ENCODE measurements around the gene NAPA.

NAPA gene

GRCh38 chr19:47483800-47484690, 30.8 kb downstream of the NAPA start, which contains the start of gene KPTN:
Gene KPTN (minus strand): TSS chr19:47484219. CDS start chr19:47484160, 59 bp downstream.
- DNase-seq, result peak; percentile 90

DNA sequence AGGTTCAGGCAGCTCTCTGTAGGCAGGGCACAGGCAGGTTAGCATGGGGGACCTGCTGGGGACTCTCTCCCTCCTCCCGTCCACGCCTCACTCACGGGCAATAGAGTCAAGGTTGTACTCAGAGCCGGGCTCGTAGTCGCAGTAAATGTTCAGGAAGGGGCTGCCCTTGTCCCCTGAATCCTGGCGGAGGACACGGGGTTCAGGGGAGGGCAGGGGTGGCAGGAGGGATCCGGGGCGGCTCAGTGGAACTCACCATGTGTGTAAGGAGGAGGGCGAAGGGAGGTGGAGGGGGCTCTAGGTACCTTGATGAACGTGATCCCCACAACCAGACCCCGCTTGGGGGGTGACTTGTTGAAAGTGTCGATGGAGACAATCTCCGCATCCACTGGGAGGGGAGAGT, 31.7 kb downstream of the NAPA start:
- no peak for DNase-seq

DNA sequence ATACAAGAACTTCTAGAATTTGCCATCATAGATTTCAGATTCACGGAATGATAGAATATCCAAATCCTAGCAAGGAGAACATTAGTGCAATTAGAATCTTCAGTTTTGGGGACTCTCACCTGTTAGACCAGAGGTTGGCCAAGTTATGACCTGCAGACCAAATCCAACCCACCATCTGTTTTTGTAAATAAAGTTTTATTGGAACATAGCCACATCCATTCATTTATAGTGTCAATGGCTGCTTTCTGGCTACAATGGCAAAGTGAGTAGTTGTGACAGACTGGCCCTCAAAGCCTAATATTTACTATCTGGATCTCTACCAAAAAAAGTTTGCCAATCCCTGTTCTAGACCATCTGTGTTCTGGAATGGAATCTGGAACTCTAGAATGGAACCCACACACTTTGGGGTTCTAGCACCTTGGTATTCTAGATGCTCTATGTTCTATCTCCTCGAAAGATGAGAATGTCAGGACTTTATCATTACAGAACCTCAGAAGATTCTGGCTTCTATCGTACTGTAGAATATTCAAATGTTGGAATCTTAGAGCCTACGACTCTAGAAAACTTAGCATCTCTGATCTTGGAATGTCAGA, 33.3 kb downstream of the NAPA start:
- no peak for DNase-seq

GRCh38 chr19:47480658-47481057, 34.2 kb downstream of the NAPA start:
- DNase-seq, result no peak

DNA sequence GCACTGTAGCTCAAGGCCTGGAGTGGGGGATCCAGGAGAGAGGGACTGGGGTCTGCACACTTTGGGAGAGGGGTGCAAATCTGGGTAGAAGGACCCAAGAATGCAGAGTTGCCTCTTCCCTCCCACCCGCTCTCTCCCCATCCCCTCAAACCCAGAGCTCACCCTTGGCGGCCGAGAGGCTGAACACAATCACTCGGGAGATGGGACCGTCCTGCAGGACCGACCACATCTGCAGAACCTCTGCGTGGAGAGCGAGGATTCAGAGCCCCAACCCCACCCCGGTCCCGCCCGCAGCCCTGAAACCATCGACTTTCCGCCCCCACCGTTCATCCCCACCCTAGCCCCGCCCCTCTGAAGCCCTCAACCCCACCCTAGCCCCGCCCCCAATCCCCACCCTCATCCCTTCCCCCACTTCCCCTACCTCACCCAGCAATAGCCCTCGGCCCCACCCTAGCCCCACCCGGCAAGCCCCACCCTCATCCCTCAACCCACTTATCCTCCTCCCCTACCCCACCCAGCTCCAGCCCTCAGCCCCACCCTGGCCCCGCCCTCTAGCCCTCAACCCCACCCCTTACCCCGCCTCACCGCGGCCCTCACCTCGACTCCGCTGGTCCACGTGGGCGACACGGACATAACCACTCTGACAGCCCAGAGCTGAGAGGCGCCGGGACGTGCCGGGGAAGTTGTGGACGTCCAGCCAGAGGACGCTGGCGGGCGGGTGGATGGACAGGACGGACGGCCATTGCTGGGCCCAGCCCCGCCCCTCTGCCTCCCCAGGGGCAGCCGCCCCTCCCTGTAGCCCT, 35.0 kb downstream of the NAPA start:
- DNase-seq, result no peak

- DNase-seq, result no peak
Observed at GRCh38 chr19:47476438-47476972, 38.4 kb downstream of the NAPA start.

DNA sequence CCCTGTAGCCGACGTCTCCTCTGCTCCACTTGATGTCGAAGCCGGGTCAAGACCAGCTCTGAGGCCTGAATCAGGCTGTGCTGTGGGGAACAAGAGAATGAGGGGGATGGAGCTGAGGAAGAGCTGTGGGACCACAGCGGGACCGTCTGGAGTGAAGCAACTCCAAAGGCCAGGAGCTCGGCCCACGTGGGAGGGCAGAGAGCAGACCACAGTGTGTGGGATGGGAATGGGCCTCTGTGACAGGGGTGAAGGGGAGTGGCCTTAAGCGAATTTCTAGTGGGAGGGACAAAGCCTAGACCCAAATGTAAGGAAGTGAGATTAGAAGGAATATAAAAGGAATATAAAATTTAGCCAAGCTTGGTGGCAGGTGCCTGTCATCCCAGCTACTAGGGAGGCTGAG, 39.4 kb downstream of the NAPA start:
- no peak for DNase-seq

DNA sequence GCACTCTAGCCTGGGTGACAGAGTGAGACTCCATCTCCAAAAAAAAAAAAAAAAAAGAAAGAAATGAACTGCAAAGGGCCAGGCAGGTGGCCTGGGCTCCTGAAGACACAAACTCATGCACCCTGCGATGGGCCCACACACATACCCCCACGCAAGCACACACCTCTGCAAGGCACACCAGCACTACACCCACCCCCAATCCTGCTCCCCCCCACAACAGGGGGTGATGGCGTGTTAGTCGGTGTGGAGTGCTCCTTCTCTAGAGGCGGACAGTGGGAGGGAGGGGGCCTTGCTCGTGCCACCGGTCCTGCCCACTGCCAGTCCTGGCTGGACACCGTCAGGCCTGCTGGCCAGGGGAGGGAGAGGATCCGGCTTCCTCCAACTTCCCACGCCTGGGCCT, 41.5 kb downstream of the NAPA start:
- DNase-seq, result no peak

DNA sequence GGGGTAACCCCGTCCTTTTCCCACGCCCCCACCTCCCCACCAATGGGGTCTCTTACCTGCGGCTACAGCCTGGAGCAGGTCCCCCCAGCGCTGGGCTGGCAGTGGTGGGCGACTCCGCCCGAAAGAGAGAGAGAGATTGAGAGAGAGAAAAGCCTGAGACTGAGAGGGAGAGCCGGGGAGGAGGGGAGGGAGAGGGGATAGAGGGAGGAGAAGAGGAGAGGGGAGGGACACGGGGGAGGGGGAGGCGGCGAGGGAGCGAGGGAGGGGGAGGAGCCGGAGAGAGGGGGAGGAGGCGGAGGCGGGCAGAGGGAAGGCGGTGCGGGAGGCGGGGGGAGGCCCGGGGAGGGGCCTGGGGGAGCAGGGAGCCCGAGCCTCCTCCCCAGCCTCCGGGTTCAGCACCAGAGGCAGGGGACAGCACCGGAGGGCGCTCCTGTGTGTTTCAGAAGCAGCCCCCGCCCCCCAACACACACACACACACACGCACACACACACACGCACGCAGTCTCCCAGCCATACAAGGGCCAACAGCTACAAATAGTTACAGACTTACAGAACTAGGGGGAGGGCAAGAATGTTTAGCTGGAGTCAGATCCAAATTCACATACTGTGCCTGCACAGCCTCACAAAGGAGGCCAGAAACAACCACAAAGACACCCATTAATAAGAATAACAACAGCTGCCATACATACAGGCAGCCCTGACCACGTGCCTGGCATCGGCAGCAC, 43.0 kb downstream of the NAPA start, which contains the start of gene SLC8A2:
Gene SLC8A2, minus strand, starts transcription at position 161 of the 725 bp plus-strand sequence. CDS start 5,490 bp downstream, outside the sequence.
- DNase-seq, result peak; percentile 55

- DNase-seq, result no peak
Observed at GRCh38 chr19:47471381-47471732, 43.5 kb downstream of the NAPA start.

GRCh38 chr19:47470447-47471195, 44.2 kb downstream of the NAPA start:
- no peak for DNase-seq

DNA sequence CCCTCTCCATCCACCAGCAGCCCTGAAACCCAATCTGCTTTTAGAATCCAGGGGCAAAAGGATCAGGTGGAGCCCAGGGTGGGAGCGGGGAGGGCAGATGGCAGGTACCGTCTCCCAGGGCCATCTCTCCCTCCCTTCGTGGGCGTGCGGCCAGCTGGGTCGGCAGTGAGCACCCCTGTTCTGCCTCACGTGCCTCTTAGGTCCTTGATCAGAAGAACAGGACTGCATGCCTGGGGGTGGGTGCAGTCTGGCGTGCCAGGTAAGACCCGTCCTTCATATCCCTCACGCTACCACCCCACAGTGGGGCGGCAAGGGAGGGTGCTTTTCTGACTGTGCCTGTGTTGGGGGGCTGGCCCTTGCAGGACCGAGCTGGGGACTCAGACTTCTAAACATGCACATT, 45.1 kb downstream of the NAPA start:
- no peak for DNase-seq

DNA sequence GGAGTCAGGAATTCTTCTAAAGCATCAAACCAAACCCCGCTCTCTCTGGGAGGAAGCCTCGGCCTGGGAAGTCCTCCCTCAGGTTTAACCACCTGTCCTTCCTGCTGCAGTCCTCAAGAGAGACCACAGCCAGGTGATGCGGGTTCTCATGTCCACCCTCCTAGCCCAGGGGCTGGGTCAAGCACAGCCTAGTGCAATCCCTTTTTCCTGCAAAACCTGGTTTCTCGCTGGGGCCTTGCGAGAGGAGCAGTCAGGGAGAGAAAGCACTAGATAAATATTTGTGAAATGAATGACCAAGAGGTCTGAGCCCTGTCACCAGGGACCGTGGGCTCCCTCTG, 45.5 kb downstream of the NAPA start:
- no peak for DNase-seq

DNA sequence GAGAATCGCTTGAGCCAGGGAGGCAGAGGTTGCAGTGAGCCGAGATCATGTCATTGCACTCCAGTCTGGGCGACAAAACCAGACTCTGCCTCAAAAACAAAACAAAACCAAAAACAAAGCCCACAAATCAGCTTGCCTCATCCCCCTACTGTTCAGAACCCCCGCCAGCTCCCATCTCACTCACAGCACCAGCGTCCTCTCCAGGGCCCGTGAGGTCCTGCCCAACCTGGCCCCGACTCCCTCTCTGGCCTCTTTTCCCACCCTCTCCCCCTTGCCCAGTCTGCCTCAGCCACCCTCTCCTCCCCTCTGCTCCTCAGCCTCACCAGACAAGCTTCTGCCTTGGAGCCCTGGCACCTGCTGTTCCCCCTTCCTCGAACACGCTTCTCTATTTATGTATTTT, 46.9 kb downstream of the NAPA start:
- DNase-seq, result no peak

GRCh38 chr19:47465957-47466356, 48.9 kb downstream of the NAPA start:
- DNase-seq, result no peak

DNA sequence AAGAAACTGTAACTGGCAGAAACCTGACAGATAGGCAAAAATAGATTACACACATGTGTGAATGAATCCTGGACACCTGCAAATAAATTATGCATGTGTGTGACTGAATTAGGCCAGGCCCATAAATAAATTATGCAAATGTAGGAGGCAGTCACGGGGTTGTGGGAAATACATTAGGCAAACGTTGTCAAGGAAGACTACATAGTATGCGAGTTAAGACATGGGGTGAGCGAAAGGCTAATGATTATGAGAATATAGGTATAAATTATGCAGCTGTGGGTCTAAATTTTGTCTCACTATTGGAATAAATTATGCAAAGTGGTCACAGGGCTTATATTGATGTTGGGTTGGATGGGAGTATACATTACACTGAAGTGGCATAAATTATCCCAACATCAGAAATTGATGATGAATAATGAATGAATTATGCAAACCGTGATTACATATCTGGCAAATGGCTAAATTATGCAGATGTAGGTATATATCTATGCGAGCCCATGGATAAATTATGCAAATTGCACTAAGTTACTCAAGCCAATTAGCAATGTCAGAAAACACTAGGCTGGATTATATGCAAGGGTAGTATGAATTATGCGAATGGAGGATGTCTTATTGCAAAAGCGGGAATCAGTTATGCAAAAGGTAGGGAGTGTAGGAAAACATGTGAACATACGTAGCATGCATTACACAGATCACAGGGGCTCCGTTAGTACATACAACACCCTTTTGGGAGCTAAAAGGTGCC, 50.0 kb downstream of the NAPA start:
- no peak for DNase-seq

DNA sequence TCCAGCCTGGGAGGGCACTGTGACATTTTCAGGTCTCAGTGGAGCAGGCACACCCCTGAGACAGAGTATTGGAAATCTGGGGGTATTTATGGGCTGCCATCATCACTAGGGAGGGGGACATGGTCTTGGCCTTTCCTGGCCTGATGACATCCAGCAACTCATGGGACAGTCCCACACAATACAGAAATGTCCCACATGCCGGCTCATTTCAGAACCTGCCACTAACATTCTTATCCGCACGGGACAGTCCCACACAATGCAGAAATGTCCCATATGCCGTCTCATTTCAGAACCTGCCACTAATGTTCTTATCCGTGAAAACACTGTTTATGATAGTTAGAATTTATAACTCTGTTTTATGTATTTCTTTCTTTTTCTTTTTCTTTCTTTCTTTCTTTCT, 53.0 kb downstream of the NAPA start:
- no peak for DNase-seq

DNA sequence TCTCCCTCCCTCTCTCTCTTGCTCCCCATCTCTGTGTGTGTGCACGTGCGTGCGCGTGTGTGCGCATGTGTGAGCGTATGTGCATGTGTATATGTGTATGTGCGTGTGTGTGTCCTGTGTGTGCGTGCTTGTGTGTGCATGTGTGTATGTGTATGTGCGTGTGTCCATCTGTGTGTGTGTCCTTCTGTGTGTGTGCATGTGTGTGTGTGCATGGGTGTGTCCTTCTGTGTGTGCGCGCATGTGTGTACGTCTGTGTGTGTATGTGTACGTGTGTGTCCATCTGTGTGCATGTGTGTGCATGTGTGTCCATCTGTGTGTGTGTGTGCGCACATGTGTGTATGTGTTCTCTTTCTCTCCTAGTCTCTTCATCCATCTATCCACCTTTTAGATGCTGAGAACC, 55.4 kb downstream of the NAPA start:
- DNase-seq, result no peak

- DNase-seq, result no peak
Observed at GRCh38 chr19:47458672-47459071, 56.2 kb downstream of the NAPA start.

DNA sequence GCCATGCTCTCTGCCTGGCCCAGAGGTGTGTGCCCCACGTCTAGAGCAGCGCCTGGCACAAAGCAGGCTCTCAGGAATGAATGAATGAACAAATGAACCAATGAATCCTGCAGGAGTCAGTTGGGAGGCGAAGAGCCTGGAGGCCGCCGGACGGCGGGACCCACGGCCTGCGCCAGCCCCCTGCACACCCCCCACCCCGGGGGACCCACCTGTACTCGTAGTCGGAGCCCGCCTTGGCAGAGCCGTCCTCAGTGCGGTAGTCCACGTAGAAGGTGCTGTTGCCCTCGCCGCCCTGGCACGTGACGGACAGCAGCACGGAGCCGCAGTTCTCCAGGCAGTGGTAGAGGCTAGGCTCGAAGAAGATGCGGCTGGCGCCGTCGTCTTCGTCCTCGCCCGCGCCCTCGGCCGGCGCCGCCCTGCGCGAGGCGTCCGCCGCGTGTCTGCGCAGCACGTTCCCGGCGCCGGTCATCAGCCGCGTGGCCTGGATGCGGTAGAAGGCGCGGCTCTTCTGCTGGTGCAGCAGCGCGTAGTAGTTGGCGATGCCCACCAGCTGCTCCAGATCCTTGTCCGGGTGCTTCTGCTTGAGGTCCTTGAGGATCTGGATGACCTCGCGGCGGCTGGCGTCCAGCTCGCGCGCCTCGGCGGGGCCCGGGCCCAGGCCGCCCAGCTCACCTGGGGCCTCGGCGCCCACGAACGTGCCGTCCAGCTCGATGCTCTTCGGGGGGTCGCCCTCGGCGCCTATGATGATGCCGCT, 58.0 kb downstream of the NAPA start:
- no peak for DNase-seq
